Endodermal cell (in vitro differentiated cells): ENCODE results near the gene CES2. TPM values are rescaled to one million over a fixed set of nuclear protein-coding genes. Genes with fewer than 3 reads are reported as not detected.

ENCODE experiments used
- DNase-seq: peaks from one replicate; pipeline ENCODE4 v3.0.0-alpha.2; 2017
- H3K27ac ChIP-seq: 2 replicates; pipeline ENCODE4 v1.5.1; 2013; ENCODE audit warnings: mild to moderate bottlenecking, low read depth, low read length, moderate library complexity
- H3K27me3 ChIP-seq: 2 replicates; pipeline ENCODE4 v1.6.1; 2013; ENCODE audit warnings: mild to moderate bottlenecking, low read length, moderate library complexity; ENCODE audit not compliant: insufficient read depth, control insufficient read depth, poor library complexity, severe bottlenecking
- H3K36me3 ChIP-seq: 2 replicates; pipeline ENCODE4 v1.7.0; 2013; ENCODE audit warnings: mild to moderate bottlenecking, low read length, moderate library complexity; ENCODE audit not compliant: control insufficient read depth, insufficient read depth
- H3K4me1 ChIP-seq: one replicate; pipeline ENCODE4 v1.7.0; 2013; ENCODE audit warnings: low read length; ENCODE audit not compliant: control insufficient read depth, insufficient read depth
- H3K4me3 ChIP-seq: 2 replicates; pipeline ENCODE4 v1.5.1; 2013; ENCODE audit warnings: mild to moderate bottlenecking, low read length, moderate library complexity
- H3K9ac ChIP-seq: 2 replicates; pipeline ENCODE4 v1.6.1; 2013; ENCODE audit warnings: mild to moderate bottlenecking, low read length, moderate library complexity; ENCODE audit not compliant: poor library complexity, severe bottlenecking; ENCODE audit errors: extremely low read depth
- H3K9me3 ChIP-seq: 2 replicates; pipeline ENCODE4 v1.6.1; 2013; ENCODE audit warnings: mild to moderate bottlenecking, low read length, moderate library complexity; ENCODE audit not compliant: control insufficient read depth
- H3K27ac Mint-ChIP-seq: 2 replicates; pipeline ENCODE4 v1.8.0; 2020; ENCODE audit warnings: mixed read lengths
- H3K27me3 Mint-ChIP-seq: 2 replicates; pipeline ENCODE4 v1.8.0; 2021; ENCODE audit warnings: mild to moderate bottlenecking, mixed read lengths; ENCODE audit not compliant: insufficient read depth
- H3K36me3 Mint-ChIP-seq: 2 replicates; pipeline ENCODE4 v1.8.0; 2020; ENCODE audit warnings: low read depth, mixed read lengths
- H3K4me1 Mint-ChIP-seq: 2 replicates; pipeline ENCODE4 v1.8.0; 2020; ENCODE audit warnings: mixed read lengths
- H3K4me3 Mint-ChIP-seq: 2 replicates; pipeline ENCODE4 v1.8.0; 2020; ENCODE audit warnings: mild to moderate bottlenecking, moderate library complexity, mixed read lengths
- H3K9me3 Mint-ChIP-seq: 2 replicates; pipeline ENCODE4 v1.8.0; 2020; ENCODE audit warnings: mild to moderate bottlenecking, mixed read lengths
- WGBS, 2 experiments: methylation state at CpG; one replicate each; pipeline versions ENCODE4 v1.1.5 to v1.1.7; 2013; ENCODE audit warnings: missing lambda C conversion rate in 2 of 2, mixed read lengths in 1 of 2; ENCODE audit not compliant: insufficient coverage in 1 of 2, insufficient read length in 1 of 2; 5-methylcytosine and 5-hydroxymethylcytosine counted together
- total RNA-seq, 2 donors: library from RNA; stranded (reverse); fragmentation: NEBNext Ultra II Directional in 1 of 2; extraction: Animal tissue kit (Norgen Biotek cat#: 25700) in 1 of 2; gene quantifications; 2 replicates in 1 of 2; 3 replicates in 1 of 2; pipeline ENCODE4 v1.2.1, GENCODE V29; 2021
- TF ChIP-seq, protein P1 (sequence below): fragments of 200-600 bp; sonication (generic); conservative IDR thresholded peaks from 2 replicates; pipeline ENCODE4 v1.5.0; 2021; ENCODE audit warnings: antibody characterized with exemption, mild to moderate bottlenecking

The CES2 gene
- total RNA-seq, 2 donors from 2014 or later, result 28.7 to 36.8 TPM

DNA sequence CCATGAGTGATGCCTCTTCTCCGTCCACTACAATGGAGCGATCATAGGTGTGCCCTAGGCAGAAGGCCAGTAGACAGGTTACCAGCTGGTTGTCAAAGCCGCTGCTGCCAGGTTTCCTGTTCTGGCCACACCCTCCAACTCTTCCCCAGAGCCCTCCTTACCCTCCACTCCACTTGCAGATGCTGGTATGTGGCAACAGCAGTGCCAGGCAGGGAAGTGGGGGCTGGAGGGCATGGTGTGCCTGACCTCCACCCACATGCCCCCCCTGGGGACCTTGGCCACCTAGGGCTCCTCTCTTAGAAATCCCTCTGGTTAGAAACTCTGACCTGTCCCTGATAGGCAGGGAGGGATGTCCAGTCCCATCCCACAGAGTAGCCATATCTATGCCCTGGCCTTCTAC lies 11.4 kb upstream of the CES2 start:
- Histone ChIP-seq H3K4me1 (no peaks in the 10 kb centered on the region), H3K27me3 (peaks cover 67% of the 10 kb centered on the region), H3K4me3 (no peak overlapping the region), H3K9me3 (no peaks in the 10 kb centered on the region), H3K9ac (no peak overlapping the region), H3K36me3 (no peaks in the 10 kb centered on the region), H3K27ac (no peak overlapping the region)
- H3K9me3 Mint-ChIP-seq, result no peaks in the 10 kb centered on the region
- TF ChIP-seq, protein P1, sequence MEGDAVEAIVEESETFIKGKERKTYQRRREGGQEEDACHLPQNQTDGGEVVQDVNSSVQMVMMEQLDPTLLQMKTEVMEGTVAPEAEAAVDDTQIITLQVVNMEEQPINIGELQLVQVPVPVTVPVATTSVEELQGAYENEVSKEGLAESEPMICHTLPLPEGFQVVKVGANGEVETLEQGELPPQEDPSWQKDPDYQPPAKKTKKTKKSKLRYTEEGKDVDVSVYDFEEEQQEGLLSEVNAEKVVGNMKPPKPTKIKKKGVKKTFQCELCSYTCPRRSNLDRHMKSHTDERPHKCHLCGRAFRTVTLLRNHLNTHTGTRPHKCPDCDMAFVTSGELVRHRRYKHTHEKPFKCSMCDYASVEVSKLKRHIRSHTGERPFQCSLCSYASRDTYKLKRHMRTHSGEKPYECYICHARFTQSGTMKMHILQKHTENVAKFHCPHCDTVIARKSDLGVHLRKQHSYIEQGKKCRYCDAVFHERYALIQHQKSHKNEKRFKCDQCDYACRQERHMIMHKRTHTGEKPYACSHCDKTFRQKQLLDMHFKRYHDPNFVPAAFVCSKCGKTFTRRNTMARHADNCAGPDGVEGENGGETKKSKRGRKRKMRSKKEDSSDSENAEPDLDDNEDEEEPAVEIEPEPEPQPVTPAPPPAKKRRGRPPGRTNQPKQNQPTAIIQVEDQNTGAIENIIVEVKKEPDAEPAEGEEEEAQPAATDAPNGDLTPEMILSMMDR, result no peak
- WGBS, 2 experiments, result 94 to 95% methylated on average over 3 of the region's 3 CpGs
- no peak overlapping the region for H3K4me3 Mint-ChIP-seq
- peaks cover 77% of the 10 kb centered on the region for H3K27me3 Mint-ChIP-seq
- DNase-seq, result no peak
- H3K4me1 Mint-ChIP-seq, result no peaks in the 10 kb centered on the region
- H3K36me3 Mint-ChIP-seq, result no peaks in the 10 kb centered on the region
- no peak overlapping the region for H3K27ac Mint-ChIP-seq

- H3K36me3 ChIP-seq, result no peaks in the 10 kb centered on the region
- H3K27me3 ChIP-seq, result peaks cover 66% of the 10 kb centered on the region
- Mint-ChIP-seq H3K4me1 (no peaks in the 10 kb centered on the region), H3K36me3 (no peaks in the 10 kb centered on the region), H3K27ac (no peak overlapping the region), H3K9me3 (no peaks in the 10 kb centered on the region), H3K27me3 (peaks cover 72% of the 10 kb centered on the region), H3K4me3 (peak overlapping the region; percentile 43)
- no peak overlapping the region for H3K4me3 ChIP-seq
- H3K4me1 ChIP-seq, result no peaks in the 10 kb centered on the region
- no peaks in the 10 kb centered on the region for H3K9me3 ChIP-seq
- TF ChIP-seq, protein P1, result peak; percentile 79
- WGBS, 2 experiments, result 4 to 7% methylated on average over 30 to 70 of the region's 72 CpGs
- peak; percentile 90 for DNase-seq
- H3K9ac ChIP-seq, result no peak overlapping the region
- H3K27ac ChIP-seq, result no peak overlapping the region
These were observed 10.6 kb upstream of the CES2 start for GRCh38 chr16:66924527-66925321.

DNA sequence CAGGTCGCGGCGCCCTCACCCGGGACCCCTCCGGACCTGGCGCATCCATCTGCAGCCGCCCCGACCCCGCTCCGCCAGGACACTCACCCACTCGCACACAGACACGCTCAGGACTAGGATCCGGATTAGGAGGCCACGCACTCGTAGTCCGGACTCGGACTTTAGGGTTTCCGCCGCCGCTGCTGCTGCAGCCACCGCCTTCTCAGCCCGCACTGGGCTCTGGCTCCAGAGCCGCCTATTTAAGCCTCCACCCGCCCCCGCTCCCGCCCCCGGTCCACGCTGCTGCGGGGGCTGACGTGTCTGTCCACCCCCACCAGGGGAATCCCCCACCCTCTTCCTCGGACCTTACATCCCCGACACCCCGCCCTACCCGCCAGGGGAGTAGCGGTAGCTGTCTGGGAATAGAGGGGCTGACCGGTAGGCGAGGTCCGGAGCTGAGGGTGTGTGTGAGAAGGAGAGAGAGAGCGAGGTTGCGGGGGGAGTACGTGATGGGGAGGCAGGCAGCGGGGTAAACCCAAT lies 9.9 kb upstream of the CES2 start, which contains the start of gene RRAD:
TSS of gene RRAD (minus strand) at position 214 of the 519 bp plus-strand sequence. CDS start 356 bp downstream, outside the sequence.
- 12 to 15% methylated on average over 13 to 37 of the region's 42 CpGs for WGBS, 2 experiments

More for the DNA sequence above, 9.9 kb upstream of the CES2 start, which contains the start of gene RRAD:
- no peak within 1 kb of the TSS for H3K9ac ChIP-seq
- H3K9me3 ChIP-seq, result no peaks in the 10 kb centered on the region
- peak; percentile 68 for DNase-seq
- no peak within 1 kb of the TSS for H3K4me3 ChIP-seq
- Mint-ChIP-seq H3K27me3 (peaks cover 68% of the 10 kb centered on the region), H3K4me1 (peaks cover 2% of the 10 kb centered on the region), H3K36me3 (no peaks in the 10 kb centered on the region), H3K9me3 (no peaks in the 10 kb centered on the region), H3K4me3 (peak within 1 kb of the TSS; percentile 43), H3K27ac (no peak within 1 kb of the TSS)
- TF ChIP-seq, protein P1, result no peak
- H3K4me1 ChIP-seq, result peaks cover 3% of the 10 kb centered on the region
- peaks cover 60% of the 10 kb centered on the region for H3K27me3 ChIP-seq
- H3K27ac ChIP-seq, result no peak within 1 kb of the TSS
- H3K36me3 ChIP-seq, result no peaks in the 10 kb centered on the region
